ENCODE results near the gene MICALL2.

MICALL2 gene

DNA sequence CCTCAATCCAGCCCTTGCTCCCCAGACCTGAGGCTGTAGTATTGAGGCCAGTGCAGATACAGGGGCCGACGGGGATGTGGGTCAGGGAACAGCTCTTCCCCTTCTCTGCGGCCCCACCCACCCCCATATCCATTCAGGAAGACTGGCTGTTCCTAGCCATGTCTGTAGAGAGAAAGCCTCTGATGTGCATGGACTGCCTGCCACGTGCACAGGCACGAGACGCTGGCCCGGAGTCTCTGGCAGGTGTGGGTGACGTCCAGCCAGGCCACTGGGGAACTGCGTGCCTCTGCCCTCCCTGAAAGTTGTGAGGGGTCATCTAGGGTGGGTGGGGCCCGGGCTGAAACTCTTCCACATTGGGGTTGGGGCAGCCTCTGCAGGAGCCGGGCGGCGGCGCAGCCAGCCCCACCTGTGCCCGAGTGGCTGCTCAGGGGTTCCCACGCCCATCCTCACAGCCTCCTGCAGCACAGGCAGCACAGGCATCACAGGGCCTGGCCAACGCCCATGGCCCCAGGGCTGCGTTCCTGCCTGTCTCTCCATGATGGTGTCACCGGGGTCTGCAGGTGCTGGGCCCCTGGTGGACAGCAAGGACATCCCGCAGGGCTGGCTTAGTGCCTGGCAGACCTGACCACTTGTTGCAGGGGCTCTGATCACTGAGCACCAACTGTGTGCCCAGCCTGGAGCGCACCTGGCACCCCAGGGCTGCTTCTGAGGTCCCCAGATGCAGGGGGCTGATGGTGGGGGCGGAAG is 27.5 kb downstream of the MICALL2 start:
- no peak for DNase-seq

DNA sequence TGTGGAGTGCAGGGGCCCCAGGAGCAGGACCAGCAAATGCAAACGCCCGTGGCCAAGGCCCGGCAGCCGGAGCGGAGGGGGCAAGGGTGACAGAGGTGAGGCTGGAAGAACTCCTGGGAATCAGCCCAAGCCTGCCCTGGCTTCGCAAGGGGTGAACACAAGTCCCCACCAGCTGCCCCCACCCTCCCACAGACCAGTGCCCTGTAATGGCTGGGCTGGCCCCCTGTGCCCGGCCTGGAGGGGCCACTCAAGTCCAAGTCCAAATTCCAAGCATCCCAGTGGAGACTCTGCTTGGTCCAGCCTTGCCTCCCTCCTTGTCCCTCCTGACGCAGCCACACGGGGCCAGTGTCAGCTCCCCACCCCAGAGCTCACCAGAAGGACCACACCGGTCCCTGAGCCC is 28.0 kb downstream of the MICALL2 start:
- no peak for DNase-seq

DNA sequence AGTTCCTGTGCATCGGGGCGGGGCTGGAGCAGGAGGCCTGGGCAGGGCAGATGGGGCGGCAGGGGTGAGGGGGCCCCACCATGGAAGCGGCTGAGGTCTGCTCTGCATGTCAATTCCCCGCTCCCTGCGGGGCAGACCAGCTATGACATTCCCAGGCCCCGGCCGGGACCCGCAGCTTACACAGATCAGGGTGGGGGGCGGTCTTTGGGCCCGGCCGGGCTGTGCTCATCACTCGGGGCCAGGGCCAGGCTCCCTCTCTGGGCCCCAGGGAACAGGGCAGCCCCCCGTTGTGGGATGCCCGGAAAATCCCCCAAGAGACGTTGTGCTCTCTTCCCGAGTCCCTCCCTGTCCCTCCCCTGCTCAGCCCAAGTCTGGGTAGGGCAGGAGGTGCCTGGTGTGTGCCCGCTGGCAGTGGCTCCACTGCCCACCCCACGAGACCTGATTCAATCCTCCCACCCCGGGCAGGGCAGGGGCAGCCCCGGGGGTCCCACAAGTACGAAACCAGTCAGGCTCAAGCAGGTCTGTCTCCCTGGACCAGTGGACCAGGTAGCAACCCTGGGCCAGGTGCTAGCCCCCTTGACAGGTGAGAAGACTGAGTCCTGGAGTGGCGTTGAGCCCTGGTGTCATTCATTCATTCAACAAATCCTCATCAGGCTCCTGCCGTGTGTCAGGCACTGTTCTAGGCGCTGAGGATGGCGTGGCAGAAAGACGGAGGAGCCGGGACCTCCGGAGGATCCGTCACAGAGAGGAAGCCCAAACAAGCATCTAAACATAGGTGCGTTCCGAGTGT is 29.0 kb downstream of the MICALL2 start:
- DNase-seq: no peak

DNA sequence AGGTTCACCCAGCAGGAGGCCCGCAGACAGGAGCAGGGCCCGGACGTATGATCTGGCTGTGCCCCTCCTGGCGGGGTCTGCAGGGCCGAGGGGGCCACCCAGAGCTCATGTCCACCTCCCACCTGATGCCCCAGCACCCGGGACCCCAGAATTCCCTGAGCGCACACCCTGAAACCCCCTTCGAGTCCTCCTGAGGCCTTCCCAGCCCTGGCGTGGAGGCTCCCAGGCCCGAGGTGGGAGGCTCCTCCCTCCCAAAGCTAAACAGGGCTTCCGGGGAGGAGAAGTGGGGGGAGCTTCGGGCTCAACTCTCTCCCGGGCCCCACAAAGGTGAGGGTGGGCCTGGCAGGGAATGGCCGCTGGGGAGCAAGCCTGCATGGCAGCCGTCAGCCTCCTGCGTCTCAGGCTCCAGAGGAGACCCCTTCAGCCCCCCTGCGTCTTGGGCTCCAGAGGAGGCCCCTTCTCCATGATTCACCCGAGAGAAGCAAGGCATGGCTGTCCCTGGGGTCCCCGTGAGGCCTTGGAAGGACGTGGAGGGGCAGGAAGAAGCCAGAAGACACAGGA is 30.2 kb downstream of the MICALL2 start:
- no peak for DNase-seq

DNA sequence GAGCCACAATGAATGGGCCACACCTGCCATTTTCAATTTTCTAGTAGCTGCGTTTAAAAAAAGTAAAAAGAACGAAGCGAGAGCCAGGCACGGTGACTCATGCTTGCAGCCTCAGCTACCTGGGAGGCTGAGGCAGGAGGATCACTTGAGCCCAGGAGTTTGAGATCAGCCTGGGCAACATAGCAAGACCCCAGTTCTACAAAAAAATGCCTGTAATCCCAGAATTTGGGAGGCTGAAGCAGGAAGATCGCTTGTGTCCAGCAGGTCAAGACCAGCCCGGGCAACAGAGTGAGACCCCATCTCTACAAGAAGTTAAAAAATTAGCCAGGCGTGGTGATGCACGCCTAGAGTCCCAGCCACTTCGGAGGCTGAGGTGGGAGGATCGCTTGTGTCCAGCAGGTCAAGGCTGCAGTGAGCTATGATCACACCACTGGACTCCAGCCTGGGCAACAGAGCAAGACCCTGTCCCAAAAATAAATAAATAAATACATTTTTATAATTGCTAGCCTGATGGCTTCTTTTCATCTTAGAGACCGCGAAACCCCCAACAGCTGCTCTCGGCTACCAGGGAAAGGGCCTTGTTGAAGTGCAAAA is 32.1 kb downstream of the MICALL2 start:
- DNase-seq: no peak

DNA sequence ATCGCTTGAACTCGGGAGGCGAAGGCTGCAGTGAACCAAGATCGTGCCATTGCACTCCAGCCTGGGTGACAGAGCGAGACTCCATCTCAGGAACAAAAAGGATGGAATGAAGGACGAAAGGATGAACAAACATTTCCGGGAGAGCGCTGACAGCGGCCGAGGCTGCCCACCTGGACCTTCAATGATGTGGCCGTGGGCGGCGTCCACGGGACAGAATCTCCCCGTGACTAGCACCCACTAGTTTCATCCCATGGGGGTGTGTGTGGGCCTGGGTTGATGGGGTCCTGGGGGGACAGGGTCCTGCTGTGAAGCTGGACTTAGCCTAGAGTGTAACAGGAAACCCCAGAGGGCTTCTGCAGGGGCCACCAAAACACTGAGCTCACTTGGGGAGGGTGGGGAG is 32.8 kb downstream of the MICALL2 start:
- DNase-seq: no peak

DNA sequence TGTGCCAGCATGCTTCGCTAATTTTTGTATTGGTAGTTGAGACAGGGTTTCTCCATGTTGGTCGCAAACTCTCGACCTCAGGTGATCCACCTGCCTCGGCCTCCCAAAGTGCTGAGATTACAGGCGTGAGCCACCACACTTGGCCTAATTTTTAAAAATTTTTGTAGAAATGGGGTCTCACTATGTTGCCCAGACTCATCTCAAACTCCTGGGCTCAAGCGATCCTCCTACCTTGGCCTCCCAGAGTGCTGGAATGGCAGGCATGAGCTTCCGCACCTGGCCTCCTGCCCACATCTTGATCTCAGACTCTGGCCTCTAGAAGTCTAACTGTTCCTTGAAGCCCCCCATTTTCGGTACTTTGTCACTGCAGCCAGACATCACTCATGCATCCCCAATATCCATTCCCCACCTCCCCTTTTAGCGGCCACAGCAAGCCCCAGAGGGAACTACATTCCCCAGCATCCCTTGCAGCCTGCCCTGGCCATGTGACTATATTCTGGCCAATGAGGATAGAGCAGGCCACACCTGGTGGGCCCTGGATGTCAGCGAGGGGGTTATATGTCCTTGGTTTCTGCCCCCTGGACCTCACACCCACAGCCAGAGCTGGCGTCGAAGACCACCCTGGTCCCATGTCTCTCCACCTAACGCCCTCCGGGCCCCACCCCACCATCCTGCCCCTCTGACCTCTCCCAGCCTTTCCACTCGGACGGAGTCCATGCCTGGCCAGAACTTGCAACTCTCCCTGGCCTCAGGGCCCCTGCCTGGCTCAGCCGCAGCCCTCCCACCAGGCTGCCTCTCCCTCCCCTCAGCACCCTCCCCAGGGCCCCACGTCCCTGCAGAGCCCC is 33.8 kb downstream of the MICALL2 start:
- no peak for DNase-seq

DNA sequence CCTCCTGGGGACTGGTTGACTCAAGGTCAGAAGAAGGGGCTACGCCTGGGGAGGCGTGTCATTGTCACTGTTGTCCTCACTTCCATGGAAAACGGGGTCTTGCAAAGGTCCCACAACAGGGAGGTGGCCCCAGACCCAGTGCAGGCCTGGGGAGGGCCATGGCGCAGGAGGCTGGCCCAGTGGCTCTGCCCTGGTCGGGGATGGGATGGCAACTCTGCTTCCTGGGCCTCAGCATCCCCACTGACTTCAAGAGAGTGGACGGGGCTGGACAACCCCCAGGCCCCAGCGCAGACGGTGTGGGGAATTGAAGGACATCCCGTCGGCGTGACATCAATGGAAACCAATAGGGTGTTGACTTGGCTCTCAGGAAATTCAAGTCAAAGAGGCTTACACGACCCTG is 35.2 kb downstream of the MICALL2 start:
- no peak for DNase-seq

DNA sequence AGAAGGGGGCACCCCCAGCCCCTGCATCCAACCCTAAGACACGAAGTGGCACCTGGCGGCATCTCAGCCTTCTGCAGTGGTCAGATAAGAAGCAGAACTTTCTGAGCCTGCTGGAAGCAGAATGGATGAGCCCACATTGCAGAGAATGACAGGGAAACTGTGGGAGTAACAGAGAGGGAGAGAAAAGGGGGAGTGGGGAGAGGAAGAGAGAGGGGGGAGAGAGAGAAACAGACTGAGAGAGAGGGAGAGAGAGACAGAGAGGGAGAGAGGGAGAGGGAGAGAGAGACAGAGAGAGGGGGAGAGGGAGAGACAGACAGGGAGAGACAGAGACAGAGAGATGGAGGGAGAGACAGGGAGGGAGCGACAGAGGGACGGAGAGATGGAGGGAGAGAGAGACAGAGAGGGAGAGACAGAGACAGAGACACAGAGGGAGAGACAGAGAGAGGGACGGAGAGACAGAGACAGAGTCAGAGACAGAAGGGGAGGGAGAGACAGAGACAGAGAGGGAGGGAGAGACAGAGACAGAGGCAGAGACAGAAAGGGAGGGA is 35.9 kb downstream of the MICALL2 start:
- no peak for DNase-seq

DNA sequence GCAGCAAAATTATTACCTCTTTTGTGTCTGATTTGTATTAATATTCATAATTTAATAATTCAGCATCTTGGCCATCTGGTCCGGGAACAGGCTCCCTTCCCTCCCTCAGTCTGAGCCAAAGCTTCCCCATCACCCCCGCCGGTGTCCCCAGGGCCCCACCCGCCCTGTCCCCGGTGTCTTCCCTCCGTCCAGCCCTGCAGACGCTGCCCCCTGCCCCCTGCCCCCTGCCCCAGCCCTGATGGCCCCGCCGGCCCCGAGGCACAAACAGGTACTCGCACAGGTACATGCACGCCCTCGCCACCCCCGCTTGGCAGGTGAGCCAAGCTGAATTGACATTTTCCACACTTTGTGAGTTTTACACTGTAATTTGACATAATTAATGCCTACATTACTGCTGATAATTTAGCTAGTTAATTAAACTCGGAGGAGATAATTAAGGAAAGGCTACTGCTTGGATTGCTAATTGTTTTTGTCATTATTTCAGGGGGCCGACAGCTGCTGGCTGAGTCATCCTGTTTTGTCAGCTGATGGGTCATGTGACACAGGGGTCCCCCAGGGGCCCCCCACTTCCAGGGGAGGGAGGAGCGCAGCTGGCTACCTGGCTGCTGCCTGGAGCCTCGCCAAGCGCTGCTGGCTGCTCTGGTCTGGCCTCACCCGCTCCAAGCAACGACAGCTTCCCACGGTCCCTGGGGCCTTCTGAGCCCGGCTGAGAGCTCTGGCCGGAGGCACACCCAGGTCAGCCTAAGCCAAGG is 36.6 kb downstream of the MICALL2 start:
- DNase-seq: no peak

DNA sequence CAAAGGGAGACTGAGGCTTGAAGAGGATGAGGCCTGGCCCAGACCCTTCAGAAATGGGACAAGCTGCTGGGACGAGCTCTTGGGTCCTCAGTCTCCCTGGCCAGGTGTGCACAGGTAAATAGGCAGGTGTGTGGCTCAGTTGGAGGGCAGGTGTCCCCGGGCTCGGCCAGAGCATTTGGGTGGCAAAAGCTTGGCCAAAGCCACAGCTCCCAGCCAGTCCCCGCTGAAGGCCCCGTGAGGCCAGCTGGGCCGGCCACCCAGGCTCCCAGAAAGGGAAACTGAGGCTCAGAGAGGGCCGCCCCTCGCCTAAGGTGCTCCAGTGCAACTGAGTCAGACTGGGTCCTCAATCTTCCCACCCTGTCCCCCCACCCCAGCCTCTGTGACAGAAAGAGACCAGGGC is 37.3 kb downstream of the MICALL2 start:
- no peak for DNase-seq

DNA sequence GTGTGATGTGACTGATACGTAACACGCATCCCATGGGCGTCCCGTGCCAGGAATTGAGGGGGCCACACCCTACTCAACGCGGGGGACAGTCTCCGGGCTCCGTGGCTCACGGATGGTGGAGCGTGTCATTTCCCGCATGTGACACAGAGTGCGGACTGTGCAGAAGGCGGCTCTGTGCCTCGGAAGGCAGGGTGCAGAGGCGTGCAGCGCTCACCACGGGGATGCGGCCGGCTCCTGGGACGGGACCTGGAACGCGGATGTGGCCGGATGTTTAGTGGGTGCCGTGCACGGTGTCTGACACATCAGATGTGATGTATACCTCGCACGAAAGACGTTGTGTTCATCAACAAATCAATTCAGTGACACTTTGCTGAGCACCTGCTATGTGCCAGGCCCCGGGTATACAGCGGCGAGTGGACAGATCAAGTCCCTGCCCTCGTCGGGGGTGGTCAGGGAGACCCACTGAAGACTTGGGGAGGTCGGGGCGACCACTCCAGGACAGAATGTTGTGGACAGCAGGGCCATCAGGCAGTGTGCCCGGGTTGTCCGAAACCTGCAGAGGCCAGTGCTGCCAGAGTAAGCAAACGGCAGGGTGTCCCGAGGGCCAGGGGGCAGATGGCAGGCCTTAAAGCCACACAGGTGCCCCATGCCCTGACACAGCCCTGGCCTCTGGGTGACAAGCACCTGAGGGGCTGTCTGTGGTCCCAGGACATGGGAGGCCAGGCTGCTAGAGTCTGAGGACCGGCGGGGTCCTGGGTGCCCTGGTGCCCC is 38.1 kb downstream of the MICALL2 start:
- no peak for DNase-seq

DNA sequence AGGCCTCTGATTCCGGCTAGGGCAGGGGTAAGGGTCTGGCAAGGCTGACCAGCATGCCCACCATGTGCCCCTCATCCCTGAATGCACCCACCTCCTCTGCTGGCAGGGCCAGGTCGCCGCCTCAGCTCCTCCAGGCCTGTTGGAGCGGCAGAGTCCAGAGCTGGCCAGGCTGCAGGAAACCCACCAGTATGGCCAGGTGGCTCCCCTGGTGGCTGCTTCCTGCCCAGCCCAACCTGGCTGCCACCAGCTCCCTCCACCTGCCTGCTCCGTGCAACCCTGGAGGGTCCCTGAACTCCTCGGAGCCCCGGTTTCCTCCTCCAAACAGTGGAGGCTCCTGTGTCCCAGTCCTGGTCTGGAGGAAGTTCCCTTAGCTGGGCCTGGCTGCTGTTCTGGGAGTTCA is 39.6 kb downstream of the MICALL2 start:
- DNase-seq: no peak

DNA sequence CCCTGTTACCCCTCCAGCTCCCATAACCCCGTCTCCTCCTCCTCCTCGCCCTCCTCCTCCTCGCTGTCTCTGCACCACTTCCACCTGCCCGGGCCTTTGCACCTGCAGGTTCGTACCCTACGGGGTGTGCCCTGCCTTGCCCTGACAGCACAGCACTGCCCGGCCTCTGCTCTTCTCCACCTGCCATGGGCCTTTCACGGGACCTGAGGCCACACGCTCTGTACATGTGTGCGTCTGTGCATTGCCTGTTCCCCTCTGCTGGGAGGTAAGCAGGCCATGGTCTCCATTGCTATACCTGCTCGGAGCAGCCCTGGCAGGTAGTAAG is 40.0 kb downstream of the MICALL2 start:
- DNase-seq: no peak

DNA sequence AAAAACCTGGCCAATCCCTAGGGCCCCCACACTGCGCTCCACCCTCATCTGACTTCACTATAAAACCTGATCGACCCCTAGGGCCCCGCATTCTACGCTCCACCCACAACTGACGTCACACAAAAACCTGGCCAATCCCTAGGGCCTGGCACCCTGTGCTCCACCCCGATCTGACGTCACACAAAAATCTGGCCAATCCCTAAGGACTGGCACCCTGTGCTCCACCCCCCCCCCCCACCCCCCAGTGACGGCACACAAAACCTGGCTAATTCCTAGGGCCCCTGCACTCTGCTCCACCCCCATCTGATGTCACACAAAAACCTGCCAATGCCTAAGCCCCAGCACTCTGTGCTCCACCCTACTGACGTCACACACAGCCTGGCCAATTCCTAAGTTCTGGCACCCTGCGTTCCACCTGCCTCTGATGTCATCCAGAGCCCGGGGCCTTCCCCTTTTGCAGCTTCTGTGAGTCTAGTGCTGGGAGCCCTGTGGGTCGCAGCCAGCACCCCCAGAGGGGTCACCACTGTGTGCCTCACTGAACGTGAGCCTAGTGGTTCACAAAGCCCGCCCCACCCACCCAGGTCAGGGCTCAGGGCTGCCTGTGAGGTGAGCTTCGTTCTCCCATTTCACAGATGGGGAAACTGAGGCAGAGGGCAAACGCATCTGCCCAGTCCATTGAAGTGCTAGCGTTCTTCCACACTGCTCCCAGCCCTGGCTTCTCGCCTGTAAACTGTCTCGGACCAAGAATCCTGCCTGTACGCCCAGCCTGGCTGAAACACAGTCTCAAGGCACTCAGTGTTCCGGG is 40.6 kb downstream of the MICALL2 start:
- no peak for DNase-seq

DNA sequence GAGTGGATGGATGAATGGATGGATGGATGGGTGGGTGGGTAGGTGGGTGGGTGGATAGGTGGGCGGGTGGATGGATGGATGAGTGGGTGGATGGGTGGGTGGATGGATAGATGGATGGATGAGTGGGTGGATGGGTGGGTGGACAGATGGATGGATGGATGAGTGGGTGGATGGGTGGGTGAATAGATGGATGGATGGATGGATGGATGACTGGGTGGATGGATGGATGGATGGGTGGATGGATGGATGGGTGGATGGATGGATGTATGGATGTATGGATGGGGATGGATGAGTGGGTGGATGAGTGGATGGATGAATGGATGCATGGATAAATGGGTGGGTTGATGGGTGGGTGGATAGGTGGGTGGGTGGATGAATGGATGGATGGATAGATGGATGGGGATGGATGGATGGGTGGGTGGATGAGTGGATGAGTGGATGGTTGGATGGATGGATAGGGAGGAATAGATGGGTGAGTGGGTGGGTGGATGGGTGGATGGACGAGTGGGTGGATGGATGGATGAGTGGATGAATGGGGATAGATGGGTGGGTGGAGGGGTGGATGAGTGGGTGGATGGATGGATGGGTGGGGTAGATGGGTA is 43.8 kb downstream of the MICALL2 start:
- DNase-seq: no peak

DNA sequence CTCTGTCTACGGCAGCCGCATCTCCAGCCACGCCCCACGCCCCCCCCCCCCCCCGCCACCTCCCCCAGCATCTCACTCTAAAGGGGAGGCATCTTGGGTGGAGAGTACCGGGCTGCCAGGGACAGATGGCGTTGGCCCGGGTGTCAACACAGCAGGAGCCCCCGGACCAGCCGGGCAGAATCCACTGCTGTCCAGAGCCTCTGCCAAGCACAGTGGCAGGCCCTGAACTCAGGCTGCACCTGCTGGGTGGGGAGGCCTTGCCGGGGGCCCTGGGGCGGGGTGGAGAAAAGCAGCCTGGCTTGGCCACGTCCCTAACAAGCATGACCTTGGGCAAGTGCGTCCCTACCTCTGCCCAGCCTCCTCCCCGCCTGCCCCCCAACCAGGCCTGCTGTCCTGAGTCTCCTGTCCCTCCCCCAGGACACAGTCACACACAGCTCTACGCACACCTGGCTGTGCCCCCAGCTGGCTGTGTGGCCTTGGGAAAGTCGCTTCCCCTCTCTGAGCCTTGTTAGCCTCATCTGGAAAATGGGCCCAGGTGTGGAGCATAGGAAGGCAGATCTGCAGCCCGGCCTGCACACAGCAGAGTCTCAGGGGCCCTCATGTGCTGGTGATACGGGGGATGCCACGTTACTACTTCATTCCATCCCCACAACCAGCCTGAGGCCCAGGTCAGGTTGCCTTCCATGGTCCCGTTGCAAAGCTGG is 45.2 kb downstream of the MICALL2 start:
- DNase-seq: no peak

DNA sequence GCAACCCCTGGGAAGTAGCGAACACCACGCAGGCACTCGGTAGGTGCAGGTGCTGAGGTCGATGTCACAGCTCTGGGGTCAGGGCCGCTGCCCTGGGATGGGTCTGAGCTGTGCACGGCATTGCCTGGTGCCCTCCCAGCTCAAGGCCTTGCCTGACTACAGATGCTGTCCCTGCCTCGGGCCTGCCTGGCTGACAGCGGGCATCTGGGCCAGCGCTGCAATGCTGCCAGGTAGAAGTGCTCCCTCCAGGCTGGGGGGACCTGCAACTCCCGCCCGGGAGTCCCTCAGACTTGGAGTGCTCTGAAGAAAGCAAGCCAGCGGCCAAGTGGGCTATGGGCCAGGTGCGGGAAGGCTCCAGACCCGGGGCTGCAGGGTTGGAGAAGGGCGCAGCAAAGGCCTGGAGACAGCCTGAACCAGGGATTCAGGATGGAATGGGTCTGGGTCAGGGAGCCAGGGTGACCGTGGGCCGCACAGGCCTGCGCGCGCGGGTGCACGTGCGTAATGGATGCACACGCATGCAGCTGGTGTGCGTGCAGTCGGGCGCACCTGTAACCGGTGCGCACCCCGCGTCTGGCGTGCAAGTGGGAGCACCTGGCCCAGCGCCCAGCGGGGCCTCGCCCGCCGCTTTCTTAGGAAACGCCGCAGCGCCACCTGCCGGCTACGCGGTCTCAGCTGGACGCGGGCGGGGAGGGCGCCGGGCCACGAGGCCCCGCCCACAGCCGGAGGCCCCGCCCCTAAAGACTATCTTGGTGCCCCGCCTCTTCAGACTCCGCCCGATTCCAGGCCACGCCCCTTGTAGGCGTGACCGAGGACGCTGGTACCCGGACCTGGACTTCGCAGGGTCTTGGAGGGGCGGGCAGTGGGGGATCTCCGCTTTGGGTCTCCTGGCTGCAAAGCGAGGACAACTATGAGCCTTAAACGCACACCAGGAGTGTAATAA is 46.7 kb downstream of the MICALL2 start:
- no peak for DNase-seq
